Stimulated activated CD8-positive, alpha-beta memory T cell treated with anti-CD3 and anti-CD28 coated beads, Interleukin-7, amount 100 ng/mL, for 4 hours (primary cell): ENCODE data around the gene FYB1.
"Not testable (repeated sequence)": the region's sequence is repeated elsewhere in the genome, so short reads cannot be mapped to it uniquely, and the experiment has no call there.

Experiments used
- DNase-seq, 2 donors: peaks; one replicate each; pipeline ENCODE4 v3.0.0-alpha.2; 2020; ENCODE audit warnings: low read depth in 2 of 2

The FYB1 gene

GRCh38 chr5:39187831-39188731 lies 31.3 kb downstream of the FYB1 start:
- no peak for DNase-seq

GRCh38 chr5:39186722-39187539 lies 32.4 kb downstream of the FYB1 start:
- no peak for DNase-seq

- DNase-seq = no peak
These were observed 33.1 kb downstream of the FYB1 start for GRCh38 chr5:39186289-39186688.

- no peak for DNase-seq
These were observed 33.6 kb downstream of the FYB1 start for GRCh38 chr5:39185761-39186160.

DNA sequence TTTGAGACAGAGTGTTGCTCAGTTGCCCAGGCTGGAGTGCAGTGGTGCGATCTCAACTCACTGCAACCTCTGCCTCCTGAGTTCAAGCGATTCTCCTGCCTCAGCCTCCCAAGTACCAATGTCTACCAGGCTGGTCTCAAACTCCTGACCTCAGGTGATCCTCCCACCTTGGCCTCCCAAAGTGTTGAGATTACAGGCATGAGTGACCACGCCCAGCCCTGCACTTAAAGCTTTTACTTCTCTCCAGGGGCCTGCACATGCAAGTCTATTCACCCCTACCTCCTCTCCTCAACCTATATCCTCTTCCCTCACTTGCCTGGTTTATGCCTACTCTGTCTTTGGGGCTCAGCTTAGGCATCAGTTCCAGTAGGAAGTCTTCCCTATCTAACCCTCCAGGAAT lies 39.8 kb downstream of the FYB1 start:
- not testable (repeated sequence) for DNase-seq

GRCh38 chr5:39178861-39179260 lies 40.5 kb downstream of the FYB1 start:
- DNase-seq = no peak

- DNase-seq = no peak
These were observed 41.2 kb downstream of the FYB1 start for GRCh38 chr5:39178171-39178570.

DNA sequence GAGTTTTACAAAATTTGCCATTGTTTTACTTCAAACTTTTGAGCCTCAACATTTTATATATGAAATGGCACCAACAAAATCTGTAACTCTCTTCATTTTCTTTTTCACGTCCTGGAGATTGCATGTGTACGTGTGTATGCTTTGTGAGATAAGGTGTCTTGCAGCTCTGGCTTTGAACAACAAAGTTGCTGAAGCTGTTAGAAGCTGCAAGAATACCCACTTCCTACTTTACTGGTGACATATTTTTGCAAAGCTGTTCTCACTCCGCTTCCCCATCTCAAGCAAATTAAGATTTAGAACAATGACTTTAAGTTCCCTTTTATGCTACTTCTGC lies 41.8 kb downstream of the FYB1 start:
- DNase-seq = no peak

DNA sequence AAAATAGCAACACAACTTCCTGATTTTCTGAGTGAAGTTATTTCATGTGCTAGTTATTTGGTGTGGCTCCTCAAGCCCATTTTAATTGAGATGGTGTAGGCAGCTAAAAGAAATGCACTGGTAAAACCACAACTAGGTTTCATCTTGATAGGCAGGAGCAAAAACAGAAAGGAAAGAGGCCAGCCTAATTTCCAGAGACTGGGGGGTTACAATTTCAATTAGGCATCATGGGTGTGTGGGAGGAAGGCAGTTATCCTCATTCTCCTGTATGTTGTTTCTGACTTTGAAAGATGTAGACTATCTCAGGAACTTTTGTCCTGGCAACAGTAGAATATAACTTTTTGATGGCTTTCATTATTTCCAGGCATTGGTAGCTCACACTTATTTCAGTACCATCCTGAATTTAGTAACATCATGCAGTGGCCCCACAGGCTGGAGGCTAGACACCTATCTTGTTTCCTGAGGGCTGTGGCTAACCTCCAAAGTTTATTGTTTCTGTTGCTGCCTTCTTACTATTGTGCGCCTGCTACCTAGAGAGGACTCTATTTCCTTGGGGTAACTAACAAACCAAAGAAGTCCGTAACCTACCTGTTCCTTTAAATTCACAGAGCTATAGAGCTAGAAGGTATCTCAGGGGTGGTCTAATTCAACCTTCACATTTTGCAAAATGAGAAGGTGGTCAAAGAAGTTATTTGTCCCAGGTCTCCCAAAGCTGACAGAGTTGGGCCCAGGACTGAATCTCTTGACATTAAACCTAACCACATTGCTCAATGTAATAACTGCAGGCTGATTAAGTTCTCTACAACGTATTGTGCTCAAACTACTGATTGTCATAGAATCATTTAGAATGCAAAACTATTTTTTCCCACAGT lies 42.4 kb downstream of the FYB1 start:
- DNase-seq = no peak

DNA sequence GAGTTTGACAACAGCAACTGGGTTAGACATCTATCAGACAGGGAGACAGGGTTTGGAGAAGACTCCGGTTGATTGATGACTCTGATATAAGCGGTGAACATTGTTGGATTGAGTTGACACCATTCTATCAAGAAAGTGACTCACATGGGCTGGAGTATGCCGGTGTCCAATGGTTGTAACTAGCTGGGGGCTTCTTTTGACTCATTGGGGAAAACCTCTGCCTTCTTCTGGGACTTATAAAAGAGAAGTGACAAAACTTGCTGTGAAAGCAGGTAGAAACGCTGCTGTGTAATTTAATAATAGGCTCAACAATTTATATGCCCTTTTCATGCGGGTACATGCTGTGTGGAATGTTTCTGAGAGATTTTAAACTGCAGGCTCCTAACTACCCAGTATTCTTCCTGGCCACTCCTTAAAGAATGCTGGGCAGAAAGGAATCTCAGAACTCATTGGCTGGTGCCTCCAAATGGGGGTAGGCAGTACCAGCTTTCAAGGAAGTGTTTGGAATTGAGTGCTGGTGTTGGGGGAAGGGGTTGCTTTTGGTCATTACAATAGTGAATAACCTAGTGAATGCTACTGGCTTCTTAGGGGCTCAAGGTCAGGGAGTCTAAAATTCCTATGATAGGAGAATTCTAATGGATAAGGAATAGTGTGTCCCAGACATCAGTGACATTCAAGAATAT lies 43.9 kb downstream of the FYB1 start:
- no peak for DNase-seq

DNA sequence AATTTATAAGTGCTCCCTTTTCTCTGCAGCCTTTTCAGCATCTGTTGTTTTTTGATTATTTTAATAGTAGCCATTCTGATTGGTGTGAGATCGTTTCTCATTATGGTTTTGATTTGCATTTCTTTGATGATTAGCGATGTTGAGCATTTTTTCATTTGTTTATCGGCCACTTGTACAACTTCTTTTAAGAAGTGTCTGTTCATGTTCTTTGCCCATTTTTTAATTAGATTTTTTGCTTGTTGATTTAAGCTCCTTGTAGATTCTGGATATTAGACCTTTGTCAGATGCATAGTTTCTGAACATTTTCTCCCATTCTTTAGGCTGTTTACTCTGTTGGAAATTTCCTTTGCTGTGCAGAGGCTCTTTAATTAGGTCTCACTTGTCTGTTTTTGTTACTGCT lies 46.3 kb downstream of the FYB1 start:
- no peak for DNase-seq

GRCh38 chr5:39172593-39172992 lies 46.8 kb downstream of the FYB1 start:
- no peak for DNase-seq

DNA sequence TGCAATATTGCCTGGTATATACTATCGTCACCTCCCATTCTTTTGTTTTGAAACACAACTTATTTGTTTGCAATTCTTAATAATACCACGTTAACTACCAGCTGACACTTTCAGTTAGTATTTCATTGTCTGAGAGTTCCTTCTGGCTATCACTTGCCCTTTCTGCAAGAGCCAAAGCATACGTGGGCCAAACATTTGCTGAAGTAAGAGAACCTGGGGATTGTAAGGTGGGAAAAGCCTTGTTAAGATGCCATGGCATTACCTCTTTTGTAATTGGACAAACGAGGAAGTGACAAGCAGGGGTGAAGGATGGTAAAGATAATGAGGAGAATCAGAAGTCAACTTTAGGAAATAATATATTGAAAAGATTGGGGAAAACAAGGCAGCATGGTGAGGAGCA lies 47.7 kb downstream of the FYB1 start:
- DNase-seq = no peak

DNA sequence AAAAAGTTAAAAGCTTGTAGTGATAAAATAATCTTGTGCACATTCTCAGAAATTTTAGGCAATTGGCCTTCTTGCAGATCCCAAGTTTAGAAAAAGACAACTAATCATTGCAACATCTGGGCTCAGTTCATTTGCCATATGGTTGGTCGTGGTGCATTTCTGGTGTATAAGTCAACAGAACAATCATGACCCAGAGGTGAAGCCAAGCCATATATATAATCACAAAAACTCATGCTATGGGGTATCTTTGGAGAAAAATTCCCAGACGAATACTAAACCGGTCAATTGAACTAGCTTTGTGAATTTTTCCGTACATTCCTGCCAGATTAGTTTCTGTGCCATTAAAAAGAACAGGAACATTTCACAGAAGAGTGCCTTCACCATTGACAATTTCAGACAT lies 50.3 kb downstream of the FYB1 start:
- DNase-seq = no peak

- DNase-seq = no peak
These were observed 51.4 kb downstream of the FYB1 start for GRCh38 chr5:39167972-39168342.

GRCh38 chr5:39167141-39167971 lies 52.0 kb downstream of the FYB1 start:
- no peak for DNase-seq

GRCh38 chr5:39164529-39165402 lies 54.6 kb downstream of the FYB1 start:
- DNase-seq = no peak

GRCh38 chr5:39164016-39164415 lies 55.3 kb downstream of the FYB1 start:
- peak in 1 of 2 donors; percentile 35 for DNase-seq

GRCh38 chr5:39161578-39161977 lies 57.8 kb downstream of the FYB1 start:
- DNase-seq = no peak
